ENCODE results near the gene NFKBIE. TPM values are rescaled to one million over a fixed set of nuclear protein-coding genes. Genes with fewer than 3 reads are reported as not detected.
A peak's percentile ranks its signal among the peaks of the same experiment; 100 is the strongest.

The NFKBIE gene
- total and polyA plus RNA-seq, 9 of the 15 experiments (the other 6 are each of a cell fraction or from before 2014, with no cell fraction given) = 2.1 to 16.4 (median 11.7) TPM

DNA sequence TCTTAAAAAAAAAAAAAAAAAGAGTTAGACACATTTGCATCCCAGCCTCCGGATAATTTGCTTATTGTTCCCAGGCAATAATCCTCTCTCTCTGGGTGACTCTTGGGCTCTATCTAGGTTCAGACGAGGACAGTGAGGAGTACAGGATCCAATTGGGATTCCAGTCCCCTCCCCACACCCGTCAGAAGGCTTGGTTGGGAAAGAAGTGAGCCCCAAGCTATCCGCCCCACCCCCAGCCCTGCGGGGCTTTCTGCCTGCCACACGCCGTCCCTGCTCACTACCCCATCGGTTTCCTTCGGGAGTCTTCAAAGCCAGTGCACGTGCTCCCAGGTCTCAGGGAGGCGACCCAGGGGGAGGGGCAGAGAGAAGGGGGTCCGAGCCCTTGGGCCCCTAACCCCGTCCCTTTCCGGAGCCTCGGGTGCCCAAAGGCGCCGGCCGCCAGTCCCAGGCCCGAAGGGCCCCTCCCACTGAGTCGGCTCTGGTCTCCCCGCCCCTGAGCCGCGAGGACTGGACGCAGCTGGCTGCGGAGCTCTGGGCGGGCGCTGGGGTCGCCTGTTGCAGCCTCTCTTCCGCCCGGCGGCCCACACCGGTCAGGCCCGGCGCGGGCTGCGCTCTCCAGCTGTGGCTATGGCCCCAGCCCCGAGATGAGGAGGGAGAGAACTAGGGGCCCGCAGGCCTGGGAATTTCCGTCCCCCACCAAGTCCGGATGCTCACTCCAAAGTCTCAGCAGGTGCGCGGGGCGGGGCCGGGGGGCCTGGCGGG is 46.1 kb downstream of the NFKBIE start:
- no peaks in the 10 kb centered on the region for H3K36me3 ChIP-seq (ENCODE audit: control insufficient read depth, insufficient read depth, low read length)
- POLR2A ChIA-PET = interaction anchor here (0.6 to 2.5 kb wide), 16 partner anchors 9 to 765 kb away, joined by 3 to 12 read pairs (median 4); partner anchors contain the start of genes HSP90AB1 and SLC35B2
- H2AFZ ChIP-seq (ENCODE audit: low read depth, low read length) = peak overlapping the region; percentile 98
- H3K27ac ChIP-seq (ENCODE audit: extremely low read depth, low read depth, low read length) = peak overlapping the region; percentile 64
- WGBS (ENCODE audit: insufficient coverage, low coverage, missing lambda C conversion rate) = 3% methylated on average over 37 of the region's 45 CpGs
- FAIRE-seq (peak; percentile 35), DNase-seq (ENCODE audit: extremely low read depth in 1 of 4, low spot score in 3 of 4) (peak; percentile 85 to 90 (median 90)), ATAC-seq (peak; percentile 88)
- H3K4me3 ChIP-seq = peak overlapping the region; percentile 48
- H3K9me1 ChIP-seq (ENCODE audit: control insufficient read depth, insufficient read depth, low read length) = no peaks in the 10 kb centered on the region
- H3K79me2 ChIP-seq (ENCODE audit: control insufficient read depth, insufficient read depth, low read length) = peaks cover 13% of the 10 kb centered on the region
- in situ Hi-C loops (cut with MboI) (no loop called here), intact Hi-C loops (cut with micrococcal nuclease) (no loop called here)
- no peaks in the 10 kb centered on the region for H3K27me3 ChIP-seq (ENCODE audit: control insufficient read depth in 2 of 2, insufficient read depth in 2 of 2, low read length in 2 of 2)
- CTCF ChIA-PET (ENCODE audit: low intra/inter-chr PET ratio) = interaction anchor here (0.7 kb wide), 1 partner anchor 14 kb away, joined by 3 read pairs; no protein-coding TSS in a partner anchor
- no peaks in the 10 kb centered on the region for H4K20me1 ChIP-seq (replicated peaks; ENCODE audit: control insufficient read depth, insufficient read depth, low read length)
- peak overlapping the region; percentile 69 to 92 for H3K9ac ChIP-seq (ENCODE audit: insufficient read depth in 1 of 2, low read depth in 2 of 2, low read length in 2 of 2)
- H3K4me2 ChIP-seq (ENCODE audit: insufficient read depth, low read length) = peak overlapping the region; percentile 79
- TSS peak; percentile 90 for BruUV-seq (replicated peaks)
- no peaks in the 10 kb centered on the region for H3K9me3 ChIP-seq (replicated peaks; ENCODE audit: control insufficient read depth, insufficient read depth, low read depth, low read length)
- H3K4me1 ChIP-seq (replicated peaks in 1 of 2; ENCODE audit: control insufficient read depth in 2 of 2, insufficient read depth in 2 of 2, low read length in 2 of 2) = peaks cover 53 to 66% of the 10 kb centered on the region in 2 experiments
- TF ChIP-seq NFE2 (IDR thresholded peaks at IDR 0.05; ENCODE audit: low read depth) = no peak
- peak; percentile 92; the same call in 1 of the 2 replicates for TF ChIP-seq FOXK1 (CRISPR knock-in tag; IDR thresholded peaks at IDR 0.05; ENCODE audit: borderline replicate concordance)
- peak; percentile 61; the same call in 1 of the 2 replicates for TF ChIP-seq POLR2AphosphoS5 (IDR thresholded peaks at IDR 0.05; ENCODE audit: control insufficient read depth, insufficient read depth, low read depth, low read length)
- no peak for TF ChIP-seq HMBOX1 (IDR thresholded peaks at IDR 0.05)
- no peak for TF ChIP-seq WHSC1 (IDR thresholded peaks at IDR 0.05; ENCODE audit: low read length)
- no peak for TF ChIP-seq MITF (IDR thresholded peaks at IDR 0.05)
- no peak for TF ChIP-seq GATAD2B (IDR thresholded peaks at IDR 0.05; ENCODE audit: borderline replicate concordance)
- TF ChIP-seq MCM5 (IDR thresholded peaks at IDR 0.05; ENCODE audit: low read depth) = no peak
- TF ChIP-seq POLR2G (IDR thresholded peaks at IDR 0.05; ENCODE audit: low read depth, low read length) = peak; percentile 95
- peak; percentile 82 for TF ChIP-seq MAX (CRISPR knock-in tag; IDR thresholded peaks at IDR 0.05)
- no peak for TF ChIP-seq PTTG1 (tag; IDR thresholded peaks at IDR 0.05; ENCODE audit: low read depth)
- peak; percentile 78; the same call in 1 of the 2 replicates for TF ChIP-seq XRCC5 (IDR thresholded peaks at IDR 0.05; ENCODE audit: low read depth, low read length)
- peak; percentile 88 for TF ChIP-seq RBM22 (IDR thresholded peaks at IDR 0.05; ENCODE audit: low read depth, low read length, poor library complexity, severe bottlenecking)
- no peak for TF ChIP-seq RAD51 (IDR thresholded peaks at IDR 0.05; ENCODE audit: borderline replicate concordance, low read depth)
- TF ChIP-seq NR2C2 (CRISPR knock-in tag; IDR thresholded peaks at IDR 0.05) = no peak; the same call in 1 of the 2 replicates
- no peak for TF ChIP-seq NR2C2 (tag; IDR thresholded peaks at IDR 0.05)
- peak; percentile 76; the same call in 1 of the 2 replicates for TF ChIP-seq PHF8 (IDR thresholded peaks at IDR 0.05; ENCODE audit: borderline replicate concordance, low read length)
- TF ChIP-seq SLC30A9 (CRISPR knock-in tag; IDR thresholded peaks at IDR 0.05) = no peak
- TF ChIP-seq TSC22D4 (tag; IDR thresholded peaks at IDR 0.05) = no peak
